IMR-90 (cell line): ENCODE measurements around the gene B4GALT5. TPM values are rescaled to one million over a fixed set of nuclear protein-coding genes. Genes with fewer than 3 reads are reported as not detected.

ENCODE experiments used
- ATAC-seq: fragments of 200-7000 bp; cut with Tn5 transposase; 2 replicates; pipeline ENCODE4 v1.9.1; 2020; ENCODE audit warnings: low read depth, mild to moderate bottlenecking, moderate library complexity
- BruUV-seq: library from RNA; stranded (reverse); fragments of 400-500 nt; replicated peaks from 2 replicates; lab custom pipeline; 2021; lab: Mats Ljungman, UMichigan
- CTCF ChIA-PET: fragments of 300-600 bp; formaldehyde crosslinking; extraction: SDS; loops from one replicate; lab custom pipeline; 2021; ENCODE audit warnings: antibody characterized with exemption; lab: Yijun Ruan, JAX
- POLR2A ChIA-PET: fragments of 300-600 bp; sonication (Branson Sonifier 250); formaldehyde crosslinking; loops from one replicate; lab custom pipeline; 2022; ENCODE audit warnings: antibody characterized with exemption; ENCODE audit not compliant: unreplicated experiment; lab: Charles Lee
- DNase-seq: peaks from one replicate; pipeline ENCODE4 v3.0.0; 2013
- H2AFZ ChIP-seq: replicated peaks from 2 replicates; pipeline ENCODE3; 2013; ENCODE audit warnings: low read length, mild to moderate bottlenecking; ENCODE audit not compliant: poor library complexity
- H2AK5ac ChIP-seq: 2 replicates; pipeline ENCODE4 v1.6.1; 2013; ENCODE audit warnings: low read depth, low read length, inconsistent platforms
- H2AK9ac ChIP-seq: replicated peaks from 2 replicates; pipeline ENCODE3; 2013; ENCODE audit warnings: mild to moderate bottlenecking, low read depth, low read length, moderate library complexity; ENCODE audit not compliant: poor library complexity
- H2BK120ac ChIP-seq: 2 replicates; pipeline ENCODE4 v1.6.1; 2013; ENCODE audit warnings: low read depth, low read length, inconsistent platforms
- H2BK15ac ChIP-seq: 3 replicates; pipeline ENCODE4 v1.6.1; 2013; ENCODE audit warnings: low read depth, low read length, inconsistent platforms
- H2BK20ac ChIP-seq: 2 replicates; pipeline ENCODE4 v1.6.1; 2013; ENCODE audit warnings: low read depth, mild to moderate bottlenecking, inconsistent platforms, low read length, moderate library complexity
- H2BK5ac ChIP-seq: 2 replicates; pipeline ENCODE4 v1.6.1; 2013; ENCODE audit warnings: mild to moderate bottlenecking, low read depth, low read length, inconsistent platforms; ENCODE audit not compliant: poor library complexity, severe bottlenecking
- H3K14ac ChIP-seq: replicated peaks from 2 replicates; pipeline ENCODE4 v1.6.1; 2013; ENCODE audit warnings: low read depth, low read length, inconsistent platforms
- H3K18ac ChIP-seq: 2 replicates; pipeline ENCODE4 v1.6.1; 2013; ENCODE audit warnings: low read depth, low read length, control low read depth
- H3K23ac ChIP-seq: 2 replicates; pipeline ENCODE4 v1.6.1; 2013; ENCODE audit warnings: low read depth, low read length, inconsistent platforms
- H3K27ac ChIP-seq: 2 replicates; pipeline ENCODE4 v1.5.1; 2013; ENCODE audit warnings: mild to moderate bottlenecking, control low read depth, low read length; ENCODE audit not compliant: insufficient read depth
- H3K27me3 ChIP-seq: 2 replicates; pipeline ENCODE4 v1.6.1; 2013; ENCODE audit warnings: low read length; ENCODE audit not compliant: control insufficient read depth, insufficient read depth
- H3K36me3 ChIP-seq: 2 replicates; pipeline ENCODE4 v1.6.1; 2013; ENCODE audit warnings: low read length, mixed read lengths; ENCODE audit not compliant: control insufficient read depth, insufficient read depth
- H3K4ac ChIP-seq: 2 replicates; pipeline ENCODE4 v1.6.1; 2013; ENCODE audit warnings: low read depth, low read length, inconsistent platforms
- H3K4me1 ChIP-seq: 2 replicates; pipeline ENCODE4 v1.6.1; 2013; ENCODE audit warnings: low read length, mixed read lengths; ENCODE audit not compliant: control insufficient read depth, insufficient read depth
- H3K4me2 ChIP-seq: 2 replicates; pipeline ENCODE4 v1.6.1; 2013; ENCODE audit warnings: low read depth, mild to moderate bottlenecking, control low read depth, low read length, moderate library complexity
- H3K4me3 ChIP-seq: 2 replicates; pipeline ENCODE4 v1.5.1; 2013; ENCODE audit warnings: low read depth, mild to moderate bottlenecking, control low read depth, low read length, moderate library complexity; ENCODE audit not compliant: insufficient read depth
- H3K56ac ChIP-seq: 2 replicates; pipeline ENCODE4 v1.6.1; 2013; ENCODE audit warnings: low read length, inconsistent platforms; ENCODE audit not compliant: insufficient read depth; ENCODE audit errors: extremely low read depth
- H3K79me1 ChIP-seq, 2 experiments: 2 replicates each; pipeline ENCODE4 v1.6.1; 2013; ENCODE audit warnings: low read length in 2 of 2, inconsistent platforms in 1 of 2, low read depth in 1 of 2
- H3K9ac ChIP-seq: 2 replicates; pipeline ENCODE4 v1.6.1; 2013; ENCODE audit warnings: low read depth, low read length, control low read depth
- H3K9me1 ChIP-seq: 2 replicates; pipeline ENCODE4 v1.6.1; 2013; ENCODE audit warnings: low read length, inconsistent platforms; ENCODE audit not compliant: insufficient read depth
- H3K9me3 ChIP-seq: 2 replicates; pipeline ENCODE4 v1.6.1; 2013; ENCODE audit warnings: low read length; ENCODE audit not compliant: control insufficient read depth, insufficient read depth
- H4K20me1 ChIP-seq: 2 replicates; pipeline ENCODE4 v1.6.1; 2013; ENCODE audit warnings: low read length, inconsistent platforms; ENCODE audit not compliant: insufficient read depth
- H4K5ac ChIP-seq: 2 replicates; pipeline ENCODE4 v1.6.1; 2013; ENCODE audit warnings: mild to moderate bottlenecking, low read depth, low read length, control low read depth
- H4K8ac ChIP-seq, 2 experiments: 2 replicates each; pipeline ENCODE4 v1.6.1; 2013; ENCODE audit warnings: low read depth in 2 of 2, low read length in 2 of 2, control low read depth in 1 of 2, inconsistent platforms in 1 of 2
- H4K91ac ChIP-seq: 2 replicates; pipeline ENCODE4 v1.6.1; 2013; ENCODE audit warnings: low read depth, low read length, inconsistent platforms; ENCODE audit not compliant: insufficient read depth
- CEBPB ChIP-seq: IDR thresholded peaks from 2 replicates; pipeline ENCODE4 v1.6.1; 2012; ENCODE audit warnings: low read depth, low read length, improper control_type of control experiment
- CHD1 ChIP-seq: IDR thresholded peaks from 2 replicates; pipeline ENCODE4 v1.6.1; 2012; ENCODE audit warnings: low read depth, low read length, improper control_type of control experiment
- CTCF ChIP-seq: conservative IDR thresholded peaks from 2 replicates; pipeline ENCODE4 v1.5.1; 2012; ENCODE audit warnings: mild to moderate bottlenecking, low read depth, low read length, improper control_type of control experiment
- ELK1 ChIP-seq: fragments of 150-350 bp; IDR thresholded peaks from 2 replicates; pipeline ENCODE4 v1.6.1; 2016; ENCODE audit warnings: low read depth, mild to moderate bottlenecking, low read length, moderate library complexity, borderline replicate concordance
- MAFK ChIP-seq: IDR thresholded peaks from 2 replicates; pipeline ENCODE4 v1.6.1; 2012; ENCODE audit warnings: low read depth, low read length, improper control_type of control experiment
- MAZ ChIP-seq: IDR thresholded peaks from 2 replicates; pipeline ENCODE4 v1.6.1; 2012; ENCODE audit warnings: low read depth, mild to moderate bottlenecking, low read length, improper control_type of control experiment, moderate library complexity, borderline replicate concordance
- MXI1 ChIP-seq: IDR thresholded peaks from 2 replicates; pipeline ENCODE4 v1.6.1; 2012; ENCODE audit warnings: low read depth, mild to moderate bottlenecking, low read length, moderate library complexity, borderline replicate concordance
- POLR2A ChIP-seq: IDR thresholded peaks from 2 replicates; pipeline ENCODE4 v1.6.1; 2012; ENCODE audit warnings: mild to moderate bottlenecking, low read depth, low read length
- RAD21 ChIP-seq: IDR thresholded peaks from 2 replicates; pipeline ENCODE4 v1.6.1; 2012; ENCODE audit warnings: low read length, improper control_type of control experiment
- RCOR1 ChIP-seq: IDR thresholded peaks from 2 replicates; pipeline ENCODE4 v1.6.1; 2012; ENCODE audit warnings: mild to moderate bottlenecking, low read length, improper control_type of control experiment; ENCODE audit not compliant: insufficient replicate concordance
- RFX5 ChIP-seq: IDR thresholded peaks from 2 replicates; pipeline ENCODE4 v1.8.0; 2012; ENCODE audit warnings: low read depth, mild to moderate bottlenecking, low read length, moderate library complexity
- SMC3 ChIP-seq: fragments of 150-350 bp; IDR thresholded peaks from 2 replicates; pipeline ENCODE4 v1.6.1; 2016; ENCODE audit warnings: low read depth, mild to moderate bottlenecking, antibody characterized with exemption, low read length, moderate library complexity
- WGBS, 2 experiments: methylation state at CpG; one replicate each; pipeline versions ENCODE4 v1.1.5 to v1.1.7; 2013; ENCODE audit warnings: missing lambda C conversion rate in 2 of 2; ENCODE audit not compliant: insufficient read length in 1 of 2; ENCODE audit errors: extremely low coverage in 2 of 2; 5-methylcytosine and 5-hydroxymethylcytosine counted together
- dilution Hi-C: fragments of 300-500 bp; cut with HindIII; formaldehyde crosslinking; loops from one replicate; pipeline ENCODE4 v1.14.3; 2018; ENCODE audit warnings: low sequenced_read_pairs; ENCODE audit not compliant: unreplicated experiment
- in situ Hi-C: fragments of 300-500 bp; cut with MboI; formaldehyde crosslinking; loops from 3 replicates; pipeline ENCODE4 v1.14.3; 2019; ENCODE audit warnings: low sequenced_read_pairs, inconsistent platforms, mixed read lengths
- intact Hi-C: fragments of 100-400 bp; cut with micrococcal nuclease; formaldehyde crosslinking; loops from 2 replicates; pipeline ENCODE4 v1.10.0; 2022
- polyA plus RNA-seq, 3 experiments: library from polyadenylated mRNA; depleted of rRNA; stranded (reverse); fragments of >200 nt; gene quantifications; 2 replicates each; pipeline ENCODE4 v1.2.3, GENCODE V29; 2012; ENCODE audit warnings: low replicate concordance in 1 of 3
- total RNA-seq: library from RNA; depleted of rRNA; stranded (reverse); fragments of >200 nt; gene quantifications from 2 replicates; pipeline ENCODE4 v1.2.3, GENCODE V29; 2012

The B4GALT5 gene
- total and polyA plus RNA-seq, 2 of the 4 experiments (the other 2 are of a cell fraction), result 11.3 to 20.4 TPM

DNA sequence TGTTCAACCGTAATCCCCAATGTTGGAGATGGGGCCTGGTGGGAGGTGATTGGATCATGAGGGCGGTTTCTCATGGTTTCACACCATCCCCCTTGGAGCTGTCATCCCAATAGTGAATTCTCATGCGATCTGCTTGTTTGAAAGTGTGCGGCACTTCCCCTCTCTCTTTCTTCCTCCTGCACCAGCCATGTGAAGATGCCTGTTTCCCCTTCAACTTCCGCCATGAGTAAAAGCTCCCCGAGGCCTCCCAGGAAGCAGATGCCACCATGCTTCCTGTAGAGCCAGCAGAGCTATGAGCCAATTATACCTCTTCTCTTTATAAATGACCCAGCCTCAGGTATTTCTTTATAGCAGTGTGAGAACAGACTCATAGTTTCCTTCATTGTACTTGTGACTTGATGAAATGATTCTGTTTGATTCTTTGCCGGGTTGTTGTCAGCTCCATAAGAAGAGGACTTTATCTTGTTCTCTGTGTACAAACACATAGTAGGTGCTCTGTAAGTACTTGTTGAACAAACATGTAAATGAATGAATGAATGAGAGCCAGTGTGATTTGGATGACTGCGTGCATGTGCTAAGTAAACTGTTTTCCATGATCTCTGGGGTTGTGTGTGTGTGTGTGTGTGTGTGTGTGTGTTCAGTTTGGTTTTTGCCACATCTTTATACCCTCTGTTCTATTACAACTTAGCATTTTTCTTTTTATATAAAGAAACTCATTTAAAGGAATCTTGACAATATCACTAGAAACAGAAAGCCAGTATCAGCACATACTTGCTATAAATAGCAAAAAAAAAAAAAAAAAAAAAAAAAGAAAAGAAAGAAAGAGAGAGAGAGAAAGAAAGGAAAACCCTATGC, 123.3 kb downstream of the B4GALT5 start (continued):
- no peak for TF ChIP-seq SMC3

DNA sequence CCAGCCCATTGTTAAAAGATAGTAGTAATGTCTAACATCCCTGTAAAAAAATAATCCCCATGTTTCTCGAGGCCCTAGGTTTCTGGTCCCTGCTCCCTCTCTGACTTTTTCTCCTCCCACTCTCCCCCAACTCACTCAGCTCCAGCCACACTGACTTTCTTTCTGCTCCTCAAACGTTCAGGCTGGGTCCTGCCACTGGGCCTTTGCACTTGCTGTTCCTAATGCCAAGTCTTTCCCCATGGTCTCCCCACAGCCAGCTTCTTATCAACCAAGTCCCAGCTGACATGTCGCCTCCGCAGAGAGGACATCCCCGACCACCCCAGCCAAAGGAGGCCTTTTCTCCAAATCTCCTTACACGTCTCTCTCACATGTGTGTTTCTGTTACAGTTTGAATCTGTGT, 123.9 kb downstream of the B4GALT5 start:
- no peak overlapping the region for H2BK120ac ChIP-seq
- no peaks in the 10 kb centered on the region for H3K9me3 ChIP-seq
- no peak overlapping the region for H2AFZ ChIP-seq
- H3K4me2 ChIP-seq, result no peak overlapping the region
- no peak overlapping the region for H3K9ac ChIP-seq
- peak overlapping the region; percentile 40; the same call in 1 of the 2 replicates for H4K91ac ChIP-seq
- DNase-seq, result no peak
- 0 out of 2 replicates have a peak, but pooled peaks cover 6% of the 10 kb centered on the region for H3K9me1 ChIP-seq
- ChIA-PET POLR2A (no interaction called here), CTCF (interaction anchor here (1.6 kb wide), 1 partner anchor 48 kb away, joined by 4 read pairs; no protein-coding TSS in a partner anchor)
- in situ Hi-C loops, result no loop called here
- H3K4me3 ChIP-seq, result no peak overlapping the region
- H3K18ac ChIP-seq, result peak overlapping the region; percentile 21; the same call in 1 of the 2 replicates
- no TSS peak for BruUV-seq
- peak overlapping the region; percentile 37; the same call in 1 of the 3 replicates for H2BK15ac ChIP-seq
- no peak overlapping the region for H2BK20ac ChIP-seq
- H4K5ac ChIP-seq, result peak overlapping the region; percentile 7; the same call in 1 of the 2 replicates
- dilution Hi-C loops, result no loop called here
- no peaks in the 10 kb centered on the region for H3K27me3 ChIP-seq
- ATAC-seq, result no peak
- H2AK9ac ChIP-seq, result peak overlapping the region; percentile 51
- H3K14ac ChIP-seq, result no peak overlapping the region
- TF ChIP-seq MAFK (no peak), CEBPB (no peak), CHD1 (no peak), POLR2A (no peak), RFX5 (no peak), RCOR1 (no peak), MXI1 (no peak), SMC3 (no peak), MAZ (no peak), ELK1 (no peak), RAD21 (no peak), CTCF (no peak)
- H3K36me3 ChIP-seq, result no peaks in the 10 kb centered on the region
- no peak overlapping the region for H3K56ac ChIP-seq
- H3K79me1 ChIP-seq, result no peaks in the 10 kb centered on the region
- H4K20me1 ChIP-seq, result no peaks in the 10 kb centered on the region
- H3K4ac ChIP-seq, result no peak overlapping the region
- H2AK5ac ChIP-seq, result peak overlapping the region; percentile 24; the same call in 1 of the 2 replicates
- intact Hi-C loops, result no loop called here
- H4K8ac ChIP-seq, result peak overlapping the region in 1 of 2 experiments; percentile 10; a peak in 1 of 4 replicates
- H3K27ac ChIP-seq, result no peak overlapping the region
- 63% methylated on average over 2 of the region's 6 CpGs; no CpG with 5 or more reads in 1 of the 2 experiments for WGBS, 2 experiments
- no peak overlapping the region for H2BK5ac ChIP-seq
- no peak overlapping the region for H3K23ac ChIP-seq
- peaks cover 31% of the 10 kb centered on the region for H3K4me1 ChIP-seq
